Chondrocyte (in vitro differentiated cells): ENCODE results near the gene ENOPH1. TPM values are rescaled to one million over a fixed set of nuclear protein-coding genes. Genes with fewer than 3 reads are reported as not detected.
"Not testable (repeated sequence)": the region's sequence is repeated elsewhere in the genome, so short reads cannot be mapped to it uniquely, and the experiment has no call there.

ENCODE experiments used
- DNase-seq: peaks from one replicate; pipeline ENCODE4 v3.0.0; 2021; ENCODE audit warnings: mixed read lengths, low spot score
- H3K27ac Mint-ChIP-seq: one replicate; pipeline ENCODE4 v1.8.0; 2021; ENCODE audit warnings: mild to moderate bottlenecking, moderate library complexity, mixed read lengths; ENCODE audit not compliant: unreplicated experiment
- H3K27me3 Mint-ChIP-seq: 2 replicates; pipeline ENCODE4 v1.8.0; 2021; ENCODE audit warnings: low read depth, mixed read lengths
- H3K36me3 Mint-ChIP-seq: 2 replicates; pipeline ENCODE4 v1.8.0; 2021; ENCODE audit warnings: low read depth, mixed read lengths
- H3K4me1 Mint-ChIP-seq: 2 replicates; pipeline ENCODE4 v1.8.0; 2021; ENCODE audit warnings: low read depth, mild to moderate bottlenecking, mixed read lengths
- H3K4me3 Mint-ChIP-seq: one replicate; pipeline ENCODE4 v1.8.0; 2021; ENCODE audit warnings: mild to moderate bottlenecking, moderate library complexity, mixed read lengths; ENCODE audit not compliant: unreplicated experiment
- H3K9me3 Mint-ChIP-seq: 2 replicates; pipeline ENCODE4 v1.8.0; 2021; ENCODE audit warnings: low read depth, mixed read lengths
- total RNA-seq: library from RNA; stranded (reverse); gene quantifications from 3 replicates; pipeline ENCODE4 v1.2.1, GENCODE V29; 2021
- TF ChIP-seq, protein P1 (sequence below): fragments of 200-600 bp; sonication (generic); IDR thresholded peaks from 2 replicates; pipeline ENCODE4 v1.5.0; 2021; ENCODE audit warnings: antibody characterized with exemption, mild to moderate bottlenecking, moderate library complexity

Gene ENOPH1
- total RNA-seq, 1 donor from 2014 or later: 33.1 TPM

DNA sequence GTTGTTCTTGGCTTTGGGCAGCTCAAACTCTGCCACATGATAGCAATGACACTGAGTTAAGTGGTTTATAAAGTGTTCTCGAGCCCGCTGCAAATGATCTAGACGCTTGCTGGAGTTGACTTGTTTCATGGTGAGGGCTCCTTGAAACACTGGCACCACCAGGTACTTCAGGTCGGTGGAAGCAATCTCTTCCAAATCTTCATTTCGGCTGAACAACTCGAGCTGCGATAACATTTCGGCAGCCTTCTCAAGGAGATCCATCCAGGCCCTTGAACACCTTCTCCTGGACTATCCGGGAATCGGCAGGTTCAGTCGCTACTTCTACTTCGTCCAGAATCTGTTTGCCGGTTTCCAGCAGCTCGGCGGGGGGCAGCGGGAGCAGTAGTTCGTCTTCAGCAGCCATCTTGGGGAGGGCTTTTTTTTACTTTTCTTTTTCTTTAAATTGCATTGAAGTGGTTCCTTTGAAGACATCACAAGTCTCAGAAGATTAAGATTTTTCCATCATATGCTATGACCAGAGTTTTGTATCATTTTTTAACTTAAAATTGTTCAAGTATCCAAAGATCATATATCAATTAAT is 28.1 kb upstream of the ENOPH1 start:
- Mint-ChIP-seq H3K27me3 (no peaks in the 10 kb centered on the region), H3K27ac (no peak overlapping the region), H3K4me3 (no peak overlapping the region), H3K36me3 (no peaks in the 10 kb centered on the region), H3K9me3 (no peaks in the 10 kb centered on the region), H3K4me1 (peaks cover 5% of the 10 kb centered on the region)
- TF ChIP-seq, protein P1, sequence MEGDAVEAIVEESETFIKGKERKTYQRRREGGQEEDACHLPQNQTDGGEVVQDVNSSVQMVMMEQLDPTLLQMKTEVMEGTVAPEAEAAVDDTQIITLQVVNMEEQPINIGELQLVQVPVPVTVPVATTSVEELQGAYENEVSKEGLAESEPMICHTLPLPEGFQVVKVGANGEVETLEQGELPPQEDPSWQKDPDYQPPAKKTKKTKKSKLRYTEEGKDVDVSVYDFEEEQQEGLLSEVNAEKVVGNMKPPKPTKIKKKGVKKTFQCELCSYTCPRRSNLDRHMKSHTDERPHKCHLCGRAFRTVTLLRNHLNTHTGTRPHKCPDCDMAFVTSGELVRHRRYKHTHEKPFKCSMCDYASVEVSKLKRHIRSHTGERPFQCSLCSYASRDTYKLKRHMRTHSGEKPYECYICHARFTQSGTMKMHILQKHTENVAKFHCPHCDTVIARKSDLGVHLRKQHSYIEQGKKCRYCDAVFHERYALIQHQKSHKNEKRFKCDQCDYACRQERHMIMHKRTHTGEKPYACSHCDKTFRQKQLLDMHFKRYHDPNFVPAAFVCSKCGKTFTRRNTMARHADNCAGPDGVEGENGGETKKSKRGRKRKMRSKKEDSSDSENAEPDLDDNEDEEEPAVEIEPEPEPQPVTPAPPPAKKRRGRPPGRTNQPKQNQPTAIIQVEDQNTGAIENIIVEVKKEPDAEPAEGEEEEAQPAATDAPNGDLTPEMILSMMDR: no peak
- no peak for DNase-seq

DNA sequence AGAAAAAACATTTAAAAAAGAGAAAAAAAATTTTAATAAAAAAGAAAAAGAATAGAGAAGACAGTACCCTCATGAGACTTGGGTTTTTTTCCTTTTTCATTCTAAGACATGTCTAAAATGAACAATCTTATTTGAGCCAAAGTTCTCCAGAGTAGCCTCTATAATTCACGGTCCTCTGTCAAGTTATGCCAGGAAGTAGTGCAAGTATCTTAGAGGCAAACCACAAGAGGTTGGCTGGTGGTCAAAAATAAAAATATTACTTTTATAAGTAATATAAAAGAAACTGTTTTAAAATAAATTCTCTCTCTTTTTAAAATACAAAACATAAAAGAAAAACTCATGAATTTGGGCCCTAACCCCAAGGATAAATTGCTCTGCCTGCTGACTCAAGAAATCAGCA is 26.7 kb upstream of the ENOPH1 start:
- peaks cover 5% of the 10 kb centered on the region for H3K4me1 Mint-ChIP-seq
- no peak overlapping the region for H3K27ac Mint-ChIP-seq
- TF ChIP-seq, protein P1: no peak
- DNase-seq: no peak
- H3K27me3 Mint-ChIP-seq: no peaks in the 10 kb centered on the region
- no peaks in the 10 kb centered on the region for H3K9me3 Mint-ChIP-seq
- H3K4me3 Mint-ChIP-seq: no peak overlapping the region
- H3K36me3 Mint-ChIP-seq: no peaks in the 10 kb centered on the region

DNA sequence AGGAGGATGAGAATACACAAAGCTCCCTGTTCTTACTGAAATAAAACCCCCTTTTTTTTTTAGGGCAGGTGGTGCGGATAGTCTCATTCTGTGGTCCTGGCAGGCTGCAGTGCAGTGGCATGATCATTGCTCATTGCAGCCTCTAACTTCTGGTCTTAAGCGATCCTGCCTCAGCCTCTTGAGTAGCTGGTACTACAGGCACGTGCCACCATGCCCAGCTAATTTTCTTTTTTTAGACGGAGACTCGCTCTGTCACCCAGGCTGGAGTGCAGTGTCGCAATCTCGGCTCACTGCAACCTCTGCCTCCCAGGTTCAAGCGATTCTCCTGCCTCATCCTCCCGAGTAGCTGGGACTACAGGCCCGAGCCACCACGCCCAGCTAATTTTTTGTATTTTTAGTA is 15.3 kb upstream of the ENOPH1 start:
- H3K4me1 Mint-ChIP-seq: peaks cover 12% of the 10 kb centered on the region
- H3K36me3 Mint-ChIP-seq, DNase-seq, H3K4me3 Mint-ChIP-seq, H3K27me3 Mint-ChIP-seq, H3K27ac Mint-ChIP-seq, H3K9me3 Mint-ChIP-seq: not testable (repeated sequence)

DNA sequence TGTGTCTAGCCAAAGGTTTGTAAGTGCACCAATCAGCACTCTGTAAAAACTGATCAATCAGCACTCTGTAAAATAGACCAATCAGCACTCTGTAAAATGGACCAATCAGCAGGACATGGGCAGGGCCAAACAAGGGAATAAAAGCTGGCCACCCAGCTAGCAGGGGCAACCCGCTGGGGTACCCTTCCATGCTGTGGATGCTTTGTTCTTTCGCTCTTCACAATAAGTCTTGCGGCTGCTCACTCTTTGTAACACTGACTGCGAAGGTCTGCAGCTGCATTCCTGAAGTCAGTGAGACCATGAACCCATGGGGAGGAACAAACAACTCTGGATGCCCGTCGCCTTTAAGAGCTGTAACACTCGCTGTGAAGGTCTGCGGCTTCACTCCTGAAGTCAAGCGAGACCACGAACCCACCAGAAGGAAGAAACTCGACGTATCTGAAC is 14.4 kb upstream of the ENOPH1 start:
- Mint-ChIP-seq H3K27ac (no peak overlapping the region), H3K4me3 (peak overlapping the region; percentile 7), H3K27me3 (no peaks in the 10 kb centered on the region), H3K36me3 (peaks cover 2% of the 10 kb centered on the region), H3K9me3 (peaks cover 4% of the 10 kb centered on the region), H3K4me1 (peaks cover 15% of the 10 kb centered on the region)
- TF ChIP-seq, protein P1: no peak
- no peak for DNase-seq

DNA sequence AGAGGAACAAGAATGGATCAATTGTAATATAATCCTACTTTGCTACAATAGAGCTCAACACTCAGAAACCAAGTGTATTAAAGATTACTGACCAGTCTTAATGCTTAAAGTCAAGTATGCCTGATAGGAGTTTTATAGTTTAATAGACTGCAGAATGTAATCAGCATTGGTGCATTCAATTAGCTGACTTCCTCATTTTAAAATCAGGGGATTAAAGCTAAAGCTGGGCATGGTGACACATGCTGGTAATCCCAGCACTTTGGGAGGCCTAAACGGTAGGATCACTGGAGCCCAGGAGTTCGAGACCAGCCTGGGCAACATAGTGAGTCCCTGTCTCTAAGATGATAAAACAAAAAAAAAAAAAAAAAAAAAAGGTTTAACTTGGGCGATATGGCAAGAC is 10.9 kb upstream of the ENOPH1 start:
- H3K4me3 Mint-ChIP-seq: no peak overlapping the region
- no peak overlapping the region for H3K27ac Mint-ChIP-seq

More for the DNA sequence above, 10.9 kb upstream of the ENOPH1 start:
- TF ChIP-seq, protein P1: no peak
- H3K36me3 Mint-ChIP-seq: peaks cover 17% of the 10 kb centered on the region
- no peaks in the 10 kb centered on the region for H3K27me3 Mint-ChIP-seq
- peaks cover 35% of the 10 kb centered on the region for H3K4me1 Mint-ChIP-seq
- DNase-seq: no peak
- H3K9me3 Mint-ChIP-seq: no peaks in the 10 kb centered on the region
